ENCODE data around the gene GNG13.

Gene GNG13

GRCh38 chr16:813204-813915 is 12.8 kb upstream of the GNG13 start:
- peak; percentile 30 for DNase-seq

GRCh38 chr16:808085-808386 is 7.5 kb upstream of the GNG13 start:
- no peak for DNase-seq

- DNase-seq: peak; percentile 89
These were observed 7.0 kb upstream of the GNG13 start for GRCh38 chr16:807347-808084.

GRCh38 chr16:805474-805873 is 4.9 kb upstream of the GNG13 start:
- no peak for DNase-seq

GRCh38 chr16:804193-805048 is 3.9 kb upstream of the GNG13 start:
- DNase-seq: no peak

GRCh38 chr16:803754-804080 is 3.2 kb upstream of the GNG13 start:
- no peak for DNase-seq

- DNase-seq: no peak
These were observed 2.6 kb upstream of the GNG13 start for GRCh38 chr16:802914-803753.

- no peak for DNase-seq
These were observed 1.9 kb upstream of the GNG13 start for GRCh38 chr16:802461-802860.

GRCh38 chr16:801584-802363 is 1.2 kb upstream of the GNG13 start:
- no peak for DNase-seq

- DNase-seq: no peak
These were observed 439 bp upstream of the GNG13 start for GRCh38 chr16:800834-801511.

- no peak for DNase-seq
These were observed 1.2 kb downstream of the GNG13 start for GRCh38 chr16:799111-799947.

GRCh38 chr16:798666-799065 is 1.9 kb downstream of the GNG13 start:
- DNase-seq: no peak

- DNase-seq: no peak
These were observed 2.8 kb downstream of the GNG13 start for GRCh38 chr16:797686-798085.

- DNase-seq: no peak
These were observed 3.5 kb downstream of the GNG13 start for GRCh38 chr16:797120-797420.

GRCh38 chr16:796296-797119 is 4.0 kb downstream of the GNG13 start:
- no peak for DNase-seq

GRCh38 chr16:795580-796229 is 4.8 kb downstream of the GNG13 start:
- no peak for DNase-seq

- no peak for DNase-seq
These were observed 5.6 kb downstream of the GNG13 start for GRCh38 chr16:794853-795466.

- DNase-seq: no peak
These were observed 6.3 kb downstream of the GNG13 start for GRCh38 chr16:794091-794822.

Data from hematopoietic multipotent progenitor cell treated with erythropoietin and hydrocortisone succinate and interleukin-3 and kit ligand, for 8 days (in vitro differentiated cells).